ENCODE data around the gene CHD2.
"Not testable (repeated sequence)": the region's sequence is repeated elsewhere in the genome, so short reads cannot be mapped to it uniquely, and the experiment has no call there.

Gene CHD2

GRCh38 chr15:93049914-93050578, 149.9 kb downstream of the CHD2 start:
- no peak for DNase-seq (ENCODE audit: low read depth)

- DNase-seq (ENCODE audit: low read depth), result no peak
Measured at GRCh38 chr15:93050648-93051047, 150.5 kb downstream of the CHD2 start.

DNA sequence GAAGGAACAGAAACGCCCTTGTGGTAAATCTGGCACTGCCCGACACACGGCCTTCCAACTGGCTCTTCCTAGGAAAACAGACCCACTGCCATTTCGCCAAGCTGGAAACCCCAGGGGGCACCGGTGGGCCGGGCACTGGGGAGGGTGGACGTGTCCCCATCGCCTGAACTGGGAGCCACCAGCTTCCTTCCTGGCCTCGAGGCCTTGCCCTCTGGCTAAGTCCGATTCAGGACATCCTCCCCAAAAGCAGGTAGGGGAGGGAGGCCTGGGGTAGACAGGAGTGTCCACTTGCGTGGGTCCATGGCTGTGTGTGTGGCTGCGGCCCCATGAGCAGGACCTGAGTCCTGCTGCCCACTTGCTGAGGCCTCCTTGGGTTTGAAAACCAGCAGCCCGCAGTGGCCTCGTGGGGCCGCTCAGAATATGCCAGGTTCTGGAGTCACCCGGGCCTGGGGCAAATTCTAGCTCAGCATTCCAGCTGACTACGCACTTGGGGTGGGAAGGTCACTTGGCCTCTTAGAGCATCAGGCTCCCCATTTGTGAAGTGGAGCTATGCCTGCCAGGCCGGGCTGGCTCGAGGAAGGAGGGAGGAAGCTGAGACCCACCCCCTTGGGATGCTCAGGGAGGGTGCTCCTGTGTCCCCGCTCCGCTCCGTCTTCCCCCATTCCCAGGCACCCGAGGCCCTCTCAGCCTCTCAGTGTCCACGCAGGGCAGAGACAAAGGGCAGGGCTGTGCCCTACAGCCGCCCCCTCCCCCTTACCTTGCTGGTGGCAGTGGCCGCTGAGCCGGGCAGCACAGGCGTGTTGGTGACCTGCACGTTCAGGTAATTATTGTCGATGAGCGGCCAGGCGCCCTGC, 151.3 kb downstream of the CHD2 start:
- DNase-seq (ENCODE audit: low read depth), result no peak

- DNase-seq (ENCODE audit: low read depth), result no peak
Measured at GRCh38 chr15:93052090-93052879, 152.2 kb downstream of the CHD2 start.

DNA sequence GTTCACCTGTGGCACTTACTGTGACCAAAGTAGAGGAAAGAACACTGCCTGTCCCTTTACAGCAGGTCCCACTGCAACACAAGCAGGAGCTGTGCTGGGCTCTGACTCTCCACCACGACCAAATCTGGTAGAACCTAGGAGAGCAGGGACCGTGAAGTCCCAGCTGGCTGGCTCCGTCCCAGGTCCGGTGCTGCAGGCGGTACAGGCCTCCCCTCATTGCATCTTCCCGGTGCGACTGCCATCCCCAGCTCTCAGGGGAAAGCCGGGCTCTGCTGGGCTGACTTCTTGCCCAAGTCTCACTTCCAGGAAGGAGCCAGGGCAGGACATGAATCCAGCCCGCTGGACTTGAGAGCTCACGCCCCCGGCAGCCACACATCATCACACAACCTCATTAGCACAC, 155.1 kb downstream of the CHD2 start:
- DNase-seq (ENCODE audit: low read depth), result no peak

GRCh38 chr15:93056836-93057235, 156.7 kb downstream of the CHD2 start:
- DNase-seq (ENCODE audit: low read depth), result no peak

- no peak for DNase-seq (ENCODE audit: low read depth)
Measured at GRCh38 chr15:93057618-93058017, 157.5 kb downstream of the CHD2 start.

DNA sequence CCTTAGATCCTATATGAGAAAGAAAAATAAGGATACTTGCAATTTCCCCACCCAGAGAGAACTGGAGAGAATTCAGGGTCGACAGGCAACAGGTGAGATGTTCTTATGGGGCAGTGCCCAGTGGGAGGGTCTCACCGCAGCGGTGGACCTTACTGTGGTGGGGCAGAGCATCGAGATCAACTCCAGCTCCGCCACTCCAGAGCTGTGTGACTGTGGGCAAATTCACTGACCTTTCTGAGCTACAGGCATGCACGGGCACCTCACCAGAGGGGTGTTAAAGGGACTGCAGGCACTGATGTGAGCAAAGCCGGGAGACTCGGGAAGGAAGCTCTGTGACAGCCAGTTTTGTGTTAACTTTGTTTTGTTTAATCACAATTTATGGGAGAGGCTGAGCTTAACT, 158.0 kb downstream of the CHD2 start:
- no peak for DNase-seq (ENCODE audit: low read depth)

GRCh38 chr15:93058904-93059427, 158.8 kb downstream of the CHD2 start:
- no peak for DNase-seq (ENCODE audit: low read depth)

- DNase-seq (ENCODE audit: low read depth), result no peak
Measured at GRCh38 chr15:93059442-93059841, 159.3 kb downstream of the CHD2 start.

GRCh38 chr15:93060336-93061248, 160.5 kb downstream of the CHD2 start:
- no peak for DNase-seq (ENCODE audit: low read depth)

GRCh38 chr15:93062628-93063261, 162.6 kb downstream of the CHD2 start:
- not testable (repeated sequence) for DNase-seq (ENCODE audit: low read depth)

DNA sequence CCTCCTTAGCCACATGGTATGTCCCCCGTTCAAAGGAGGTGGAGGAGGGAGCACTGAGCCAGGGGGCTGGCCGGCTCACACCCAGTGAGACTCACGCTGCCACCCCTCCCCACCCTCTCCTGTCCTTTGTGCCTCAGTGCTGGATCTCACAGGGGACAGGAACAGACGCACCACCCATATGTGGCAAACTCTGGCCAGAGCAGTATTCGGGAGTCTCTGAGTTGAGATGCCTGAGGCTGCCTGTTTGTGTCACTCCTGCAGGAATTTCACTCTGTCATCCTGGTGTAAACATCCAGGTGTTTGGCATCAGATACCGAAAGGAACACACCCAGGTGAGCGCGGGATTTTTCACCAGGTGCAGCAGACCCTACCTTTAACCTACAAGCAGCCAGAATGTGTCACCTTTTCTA, 163.1 kb downstream of the CHD2 start:
- DNase-seq (ENCODE audit: low read depth), result no peak

- no peak for DNase-seq (ENCODE audit: low read depth)
Measured at GRCh38 chr15:93063796-93064690, 163.9 kb downstream of the CHD2 start.

GRCh38 chr15:93065641-93066045, 165.5 kb downstream of the CHD2 start:
- no peak for DNase-seq (ENCODE audit: low read depth)

GRCh38 chr15:93066224-93066681, 166.1 kb downstream of the CHD2 start:
- DNase-seq (ENCODE audit: low read depth), result no peak

GRCh38 chr15:93066834-93067648, 166.9 kb downstream of the CHD2 start:
- DNase-seq (ENCODE audit: low read depth), result no peak

DNA sequence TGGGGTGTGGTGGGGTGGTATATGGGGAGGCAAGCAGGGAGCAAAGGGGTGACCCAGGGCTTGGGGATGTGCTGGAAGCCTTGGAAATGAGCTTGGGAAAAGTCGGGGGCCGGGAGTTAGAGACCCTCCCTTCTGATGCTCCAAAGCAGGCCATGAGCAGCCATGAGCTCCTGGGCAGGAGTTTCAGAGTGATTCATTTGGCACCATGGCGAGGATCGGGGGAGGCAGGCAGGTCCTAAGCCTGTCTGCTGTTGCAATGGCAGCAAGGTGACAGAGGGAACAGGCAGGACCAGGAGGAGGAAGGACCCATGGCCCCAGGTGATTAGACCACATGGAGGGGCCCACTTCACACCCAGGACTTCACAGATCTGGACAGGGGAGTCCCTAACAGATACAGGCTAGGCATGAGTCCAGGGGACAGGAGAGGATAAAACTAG, 167.5 kb downstream of the CHD2 start:
- no peak for DNase-seq (ENCODE audit: low read depth)

All from fibroblast of the conjunctiva (primary cell).